Upper lobe of left lung (tissue), 4 donors: ENCODE results near the gene LEFTY2.
"Not testable (repeated sequence)": the region's sequence is repeated elsewhere in the genome, so short reads cannot be mapped to it uniquely, and the experiment has no call there.

Experiments
- CTCF ChIP-seq, 6 experiments: fragments of 450-650 bp in 4 of 6; fragments of 200-600 bp in 2 of 6; sonication (generic) in 2 of 6; IDR thresholded peaks; one replicate each; pipeline ENCODE4 v1.5.1; 2016 to 2019; ENCODE audit warnings: antibody characterized with exemption in 6 of 6
- EP300 ChIP-seq, 4 donors: sonication (generic); formaldehyde crosslinking; IDR thresholded peaks; one replicate each; pipeline ENCODE4 v1.5.1; 2017; ENCODE audit warnings: antibody characterized with exemption in 4 of 4, control low read depth in 2 of 4

GRCh38 chr1:225887554-225888288 lies 53.3 kb downstream of the LEFTY2 start:
- not testable (repeated sequence) for TF ChIP-seq EP300, CTCF (IDR thresholded peaks at IDR 0.05)
